K562 (cell line): ENCODE measurements around the gene C20orf141. TPM values are rescaled to one million over a fixed set of nuclear protein-coding genes. Genes with fewer than 3 reads are reported as not detected.

Source experiments
- ATAC-seq: fragments of 200-7000 bp; cut with Tn5 transposase; 3 replicates; pipeline ENCODE4 v1.9.1; 2020; ENCODE audit warnings: moderate library complexity
- BruUV-seq: library from RNA; stranded (reverse); fragments of 400-500 nt; replicated peaks from 2 replicates; lab custom pipeline; 2021; lab: Mats Ljungman, UMichigan
- CTCF ChIA-PET: fragments of 300-600 bp; formaldehyde crosslinking; extraction: SDS; loops from one replicate; lab custom pipeline; 2021; ENCODE audit warnings: low intra/inter-chr PET ratio; lab: Yijun Ruan, JAX
- POLR2A ChIA-PET: fragments of 300-600, 350-650 bp; sonication (Branson Sonifier 250); formaldehyde crosslinking; extraction: SDS; loops from one replicate; lab custom pipeline; 2021; ENCODE audit warnings: antibody characterized with exemption, inconsistent platforms; lab: Yijun Ruan, JAX
- DNase-seq, 4 experiments: peaks; one replicate each; pipeline versions ENCODE4 v3.0.0 to v3.0.0-alpha.2; 2011 to 2018; ENCODE audit warnings: low spot score in 3 of 4, mixed read lengths in 3 of 4; ENCODE audit errors: extremely low read depth in 1 of 4
- FAIRE-seq: peaks from 2 replicates; lab custom pipeline; 2011; peaks lifted over from hg19 to GRCh38; lab: Jason Lieb, UNC
- H2AFZ ChIP-seq: 2 replicates; pipeline ENCODE4 v1.6.0; 2011; ENCODE audit warnings: low read depth, low read length, control low read depth, inconsistent platforms
- H3K27ac ChIP-seq: fragments of 200-600 bp; 3 replicates; pipeline ENCODE4 v1.8.0; 2011; ENCODE audit warnings: low read depth, mild to moderate bottlenecking, control low read depth, inconsistent platforms, low read length, moderate library complexity, mixed read lengths; ENCODE audit errors: extremely low read depth
- H3K27me3 ChIP-seq, 2 experiments: fragments of 300-600 bp in 1 of 2; 2 replicates in 1 of 2; 3 replicates in 1 of 2; pipeline versions ENCODE4 v1.6.0 to v1.8.0; 2011; ENCODE audit warnings: inconsistent platforms in 2 of 2, low read length in 2 of 2, mild to moderate bottlenecking in 1 of 2, mixed read lengths in 1 of 2, moderate library complexity in 1 of 2; ENCODE audit not compliant: control insufficient read depth in 2 of 2, insufficient read depth in 2 of 2
- H3K36me3 ChIP-seq: fragments of 300-600 bp; 3 replicates; pipeline ENCODE4 v1.8.0; 2011; ENCODE audit warnings: mild to moderate bottlenecking, low read length, inconsistent platforms; ENCODE audit not compliant: control insufficient read depth, insufficient read depth
- H3K4me1 ChIP-seq, 2 experiments: fragments of 200-600 bp in 1 of 2; replicated peaks in 1 of 2; 2 replicates in 1 of 2; 3 replicates in 1 of 2; pipeline versions ENCODE4 v1.5.1 to v1.8.0; 2011; ENCODE audit warnings: inconsistent platforms in 2 of 2, low read length in 2 of 2, mild to moderate bottlenecking in 1 of 2, mixed read lengths in 1 of 2, moderate library complexity in 1 of 2; ENCODE audit not compliant: control insufficient read depth in 2 of 2, insufficient read depth in 2 of 2
- H3K4me2 ChIP-seq: 2 replicates; pipeline ENCODE4 v1.6.1; 2011; ENCODE audit warnings: low read length, control low read depth, inconsistent platforms, mixed read lengths; ENCODE audit not compliant: insufficient read depth
- H3K4me3 ChIP-seq: fragments of 200-600 bp; sonication (generic), shearing (Covaris generic); 2 replicates; pipeline ENCODE4 v1.5.1; 2016; ENCODE audit warnings: control low read depth, inconsistent platforms
- H3K79me2 ChIP-seq: fragments of 200-600 bp; 3 replicates; pipeline ENCODE4 v1.8.0; 2011; ENCODE audit warnings: low read length, inconsistent platforms; ENCODE audit not compliant: control insufficient read depth, insufficient read depth
- H3K9ac ChIP-seq, 2 experiments: 2 replicates each; pipeline versions ENCODE4 v1.6.0 to v1.6.1; 2011; ENCODE audit warnings: low read depth in 2 of 2, low read length in 2 of 2, control low read depth in 1 of 2, inconsistent platforms in 1 of 2, mild to moderate bottlenecking in 1 of 2, mixed read lengths in 1 of 2; ENCODE audit not compliant: insufficient read depth in 1 of 2
- H3K9me1 ChIP-seq: one replicate; pipeline ENCODE4 v1.6.0; 2011; ENCODE audit warnings: inconsistent platforms, mild to moderate bottlenecking, low read length, moderate library complexity; ENCODE audit not compliant: control insufficient read depth, insufficient read depth
- H3K9me3 ChIP-seq: replicated peaks from 2 replicates; pipeline ENCODE4 v1.5.1; 2011; ENCODE audit warnings: low read depth, low read length, inconsistent platforms; ENCODE audit not compliant: control insufficient read depth, insufficient read depth
- H4K20me1 ChIP-seq: replicated peaks from 2 replicates; pipeline ENCODE4 v1.6.1; 2011; ENCODE audit warnings: low read length, inconsistent platforms, mixed read lengths; ENCODE audit not compliant: control insufficient read depth, insufficient read depth
- CCAR2 ChIP-seq: fragments of 200-400 bp; formaldehyde crosslinking; IDR thresholded peaks from 2 replicates; pipeline ENCODE4 v1.6.1; 2017; ENCODE audit warnings: mild to moderate bottlenecking, low read depth, low read length
- DPF2 ChIP-seq: fragments of 450-650 bp; IDR thresholded peaks from 2 replicates; pipeline ENCODE4 v1.6.1; 2016
- FOXP1 ChIP-seq: sonication (generic); formaldehyde crosslinking; IDR thresholded peaks from 2 replicates; pipeline ENCODE4 v1.8.0; 2022; ENCODE audit warnings: mild to moderate bottlenecking, missing genetic modification reagents
- HNRNPH1 ChIP-seq: fragments of 200-400 bp; formaldehyde crosslinking; optimal IDR thresholded peaks from 2 replicates; pipeline ENCODE3; 2017; ENCODE audit warnings: low read depth, mild to moderate bottlenecking, low read length, moderate library complexity
- NR0B1 ChIP-seq: fragments of 450-650 bp; IDR thresholded peaks from one replicate; pipeline ENCODE4 v1.6.1; 2018; ENCODE audit warnings: mild to moderate bottlenecking, moderate library complexity; ENCODE audit not compliant: partially characterized antibody
- ZBTB40 ChIP-seq, 2 experiments: fragments of 450-650 bp in 1 of 2; sonication (generic) in 1 of 2; formaldehyde crosslinking in 1 of 2; IDR thresholded peaks; 2 replicates each; pipeline versions ENCODE4 v1.7.1 to v1.9.0; 2016 to 2022; ENCODE audit warnings: inconsistent platforms in 1 of 2, mild to moderate bottlenecking in 1 of 2, missing genetic modification reagents in 1 of 2
- ZNF282 ChIP-seq: sonication (generic); formaldehyde crosslinking; IDR thresholded peaks from 2 replicates; pipeline ENCODE4 v1.8.1; 2023; ENCODE audit warnings: missing genetic modification reagents
- ZNF695 ChIP-seq: fragments of 450-650 bp; formaldehyde crosslinking; IDR thresholded peaks from 2 replicates; pipeline ENCODE4 v1.4.0; 2020; ENCODE audit warnings: mild to moderate bottlenecking, moderate library complexity
- WGBS: fragments of 100-300 bp; shearing (Covaris generic); methylation state at CpG from one replicate; pipeline ENCODE4 v1.1.6; 2016; ENCODE audit warnings: low coverage, mixed read lengths; ENCODE audit not compliant: insufficient coverage; ENCODE audit errors: missing lambda C conversion rate; 5-methylcytosine and 5-hydroxymethylcytosine counted together
- in situ Hi-C: fragments of 300-500 bp; cut with MboI; formaldehyde crosslinking; loops from 4 replicates; pipeline ENCODE4 v1.15.0; 2018; ENCODE audit warnings: inconsistent platforms, mixed read lengths
- intact Hi-C: fragments of 100-400 bp; cut with micrococcal nuclease; formaldehyde crosslinking; loops from 2 replicates; pipeline ENCODE4 v1.14.2; 2022
- polyA plus RNA-seq, 8 experiments: library from polyadenylated mRNA; depleted of rRNA in 4 of 8; stranded (reverse) in 5 of 8; unstranded in 3 of 8; fragments of >200 nt; fragmentation: Nextera tagmentation in 2 of 8; fragmentation: Illumina TruSeq in 1 of 8; extraction: Ambion mirVana in 2 of 8; extraction: Trizol in 1 of 8; gene quantifications; 2 replicates each; pipeline versions ENCODE4 v1.2.1 to v1.2.3, GENCODE V29; 2011 to 2014; ENCODE audit warnings: inconsistent platforms in 1 of 8, missing spikeins in 1 of 8
- total RNA-seq, 7 experiments: library from RNA; depleted of rRNA in 6 of 7; stranded (reverse); fragments of >200 nt in 6 of 7; fragmentation: Illumina TruSeq in 2 of 7; extraction: Trizol in 2 of 7; gene quantifications; 2 replicates each; pipeline versions ENCODE4 v1.2.1 to v1.2.3, GENCODE V29; 2011 to 2021; ENCODE audit warnings: low replicate concordance in 1 of 7

C20orf141 gene
- total and polyA plus RNA-seq, 9 of the 15 experiments (the other 6 are each of a cell fraction or from before 2014, with no cell fraction given): not detected

- DNase-seq: peak; percentile 54 to 74 (median 58)
- FAIRE-seq: peak; percentile 88
- no peaks in the 10 kb centered on the region for H3K79me2 ChIP-seq
- no peaks in the 10 kb centered on the region for H3K9me1 ChIP-seq
- no peaks in the 10 kb centered on the region for H3K36me3 ChIP-seq
- CTCF ChIA-PET: no interaction called here
- POLR2A ChIA-PET: no interaction called here
- ATAC-seq: peak; percentile 87
- peak within 1 kb of the TSS; percentile 55 for H3K4me2 ChIP-seq
- H4K20me1 ChIP-seq: peaks cover 7% of the 10 kb centered on the region; the same call in 1 of the 2 replicates
- in situ Hi-C loops: no loop called here
- no peak within 1 kb of the TSS; a peak in 1 of 4 replicates for H3K9ac ChIP-seq
- no peaks in the 10 kb centered on the region for H3K9me3 ChIP-seq
- no TSS peak for BruUV-seq
- WGBS: 3% methylated on average over 21 of the region's 52 CpGs
- intact Hi-C loops: no loop called here
- H2AFZ ChIP-seq: peak within 1 kb of the TSS; percentile 83
- H3K4me1 ChIP-seq: peaks cover 2 to 42% of the 10 kb centered on the region in 2 experiments; a peak in 4 of 5 replicates
- H3K27me3 ChIP-seq: peaks cover 0 to 40% of the 10 kb centered on the region in 2 experiments; a peak in 3 of 5 replicates
- no peak within 1 kb of the TSS for H3K4me3 ChIP-seq
- H3K27ac ChIP-seq: no peak within 1 kb of the TSS; the same call in 2 of the 3 replicates
- no peak for TF ChIP-seq CCAR2
- TF ChIP-seq ZNF282: no peak
- no peak for TF ChIP-seq FOXP1 (CRISPR knock-in tag)
- peak; percentile 61 for TF ChIP-seq DPF2
- no peak for TF ChIP-seq ZNF695 (CRISPR knock-in tag)
- TF ChIP-seq ZBTB40 (IDR thresholded peaks at IDR 0.05): 0 out of 2 replicates have a peak, but pooled peaks have one; percentile 14
- no peak for TF ChIP-seq ZBTB40 (CRISPR knock-in tag; IDR thresholded peaks at IDR 0.05)
- no peak for TF ChIP-seq HNRNPH1
- no peak for TF ChIP-seq NR0B1
Measured at GRCh38 chr20:2800521-2801285, 14.1 kb upstream of the C20orf141 start, which contains the start of gene CPXM1. TSS of gene CPXM1 (minus strand) at chr20:2800627. CDS start at chr20:2800572, 55 bp downstream.
